Ishikawa (cell line): Measurements from ENCODE around the gene AP1AR.

Experiments
- CEBPB ChIP-seq: IDR thresholded peaks from 2 replicates; pipeline ENCODE4 v1.6.1; 2012
- CREB1 ChIP-seq: IDR thresholded peaks from 2 replicates; pipeline ENCODE4 v1.6.1; 2012; ENCODE audit warnings: low read depth
- EP300 ChIP-seq: IDR thresholded peaks from 2 replicates; pipeline ENCODE4 v1.6.1; 2012; ENCODE audit warnings: borderline replicate concordance
- FOXM1 ChIP-seq: IDR thresholded peaks from 2 replicates; pipeline ENCODE4 v1.6.1; 2012; ENCODE audit warnings: low read depth, borderline replicate concordance
- MAX ChIP-seq: IDR thresholded peaks from 2 replicates; pipeline ENCODE4 v1.6.1; 2012
- NFIC ChIP-seq: IDR thresholded peaks from 2 replicates; pipeline ENCODE4 v1.6.1; 2012
- RAD21 ChIP-seq: IDR thresholded peaks from 2 replicates; pipeline ENCODE4 v1.6.1; 2012; ENCODE audit warnings: low read depth
- TAF1 ChIP-seq: IDR thresholded peaks from 2 replicates; pipeline ENCODE4 v1.6.1; 2012; ENCODE audit warnings: low read depth, mild to moderate bottlenecking
- TCF12 ChIP-seq: IDR thresholded peaks from 2 replicates; pipeline ENCODE4 v1.6.1; 2012; ENCODE audit warnings: low read depth
- TEAD4 ChIP-seq: IDR thresholded peaks from 2 replicates; pipeline ENCODE4 v1.6.1; 2012
- YY1 ChIP-seq: IDR thresholded peaks from 2 replicates; pipeline ENCODE4 v1.6.1; 2012; ENCODE audit warnings: low read depth
- ZBTB7A ChIP-seq: IDR thresholded peaks from 2 replicates; pipeline ENCODE4 v1.6.1; 2012; ENCODE audit warnings: low read depth
- TF ChIP-seq, protein P1 (sequence below): IDR thresholded peaks from 2 replicates; pipeline ENCODE4 v1.6.1; 2012
- TF ChIP-seq, protein P2 (sequence below): IDR thresholded peaks from 2 replicates; pipeline ENCODE4 v1.6.1; 2012; ENCODE audit warnings: low read depth, mild to moderate bottlenecking

AP1AR gene

DNA sequence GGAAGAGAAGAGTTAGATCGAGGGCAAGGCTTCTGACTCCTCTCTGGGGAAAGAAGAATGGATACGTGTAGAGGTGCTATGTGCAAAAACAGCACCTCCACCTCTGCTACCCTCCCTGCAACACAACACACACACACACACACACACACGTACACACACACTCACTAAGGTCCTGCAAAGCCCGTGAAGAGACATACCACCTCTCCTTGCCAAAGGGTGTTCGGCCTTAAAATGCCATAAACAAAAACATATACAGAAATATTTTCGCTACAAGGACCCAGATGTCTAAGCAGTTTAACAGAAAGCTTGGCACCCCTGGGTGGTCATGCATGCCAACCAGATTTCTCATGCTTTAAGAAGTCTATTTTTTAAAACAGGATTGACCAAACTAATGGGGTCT is 52.6 kb downstream of the AP1AR start:
- no peak for TF ChIP-seq FOXM1
- no peak for TF ChIP-seq TAF1
- no peak for TF ChIP-seq MAX
- TF ChIP-seq, protein P1, sequence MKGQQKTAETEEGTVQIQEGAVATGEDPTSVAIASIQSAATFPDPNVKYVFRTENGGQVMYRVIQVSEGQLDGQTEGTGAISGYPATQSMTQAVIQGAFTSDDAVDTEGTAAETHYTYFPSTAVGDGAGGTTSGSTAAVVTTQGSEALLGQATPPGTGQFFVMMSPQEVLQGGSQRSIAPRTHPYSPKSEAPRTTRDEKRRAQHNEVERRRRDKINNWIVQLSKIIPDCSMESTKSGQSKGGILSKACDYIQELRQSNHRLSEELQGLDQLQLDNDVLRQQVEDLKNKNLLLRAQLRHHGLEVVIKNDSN, result no peak
- no peak for TF ChIP-seq TCF12
- no peak for TF ChIP-seq YY1
- TF ChIP-seq EP300, result no peak
- TF ChIP-seq RAD21, result no peak
- no peak for TF ChIP-seq ZBTB7A

GRCh38 chr4:112284662-112285411 is 53.2 kb downstream of the AP1AR start:
- TF ChIP-seq ZBTB7A, result peak; percentile 55; the same call in 1 of the 2 replicates
- TF ChIP-seq, protein P2, sequence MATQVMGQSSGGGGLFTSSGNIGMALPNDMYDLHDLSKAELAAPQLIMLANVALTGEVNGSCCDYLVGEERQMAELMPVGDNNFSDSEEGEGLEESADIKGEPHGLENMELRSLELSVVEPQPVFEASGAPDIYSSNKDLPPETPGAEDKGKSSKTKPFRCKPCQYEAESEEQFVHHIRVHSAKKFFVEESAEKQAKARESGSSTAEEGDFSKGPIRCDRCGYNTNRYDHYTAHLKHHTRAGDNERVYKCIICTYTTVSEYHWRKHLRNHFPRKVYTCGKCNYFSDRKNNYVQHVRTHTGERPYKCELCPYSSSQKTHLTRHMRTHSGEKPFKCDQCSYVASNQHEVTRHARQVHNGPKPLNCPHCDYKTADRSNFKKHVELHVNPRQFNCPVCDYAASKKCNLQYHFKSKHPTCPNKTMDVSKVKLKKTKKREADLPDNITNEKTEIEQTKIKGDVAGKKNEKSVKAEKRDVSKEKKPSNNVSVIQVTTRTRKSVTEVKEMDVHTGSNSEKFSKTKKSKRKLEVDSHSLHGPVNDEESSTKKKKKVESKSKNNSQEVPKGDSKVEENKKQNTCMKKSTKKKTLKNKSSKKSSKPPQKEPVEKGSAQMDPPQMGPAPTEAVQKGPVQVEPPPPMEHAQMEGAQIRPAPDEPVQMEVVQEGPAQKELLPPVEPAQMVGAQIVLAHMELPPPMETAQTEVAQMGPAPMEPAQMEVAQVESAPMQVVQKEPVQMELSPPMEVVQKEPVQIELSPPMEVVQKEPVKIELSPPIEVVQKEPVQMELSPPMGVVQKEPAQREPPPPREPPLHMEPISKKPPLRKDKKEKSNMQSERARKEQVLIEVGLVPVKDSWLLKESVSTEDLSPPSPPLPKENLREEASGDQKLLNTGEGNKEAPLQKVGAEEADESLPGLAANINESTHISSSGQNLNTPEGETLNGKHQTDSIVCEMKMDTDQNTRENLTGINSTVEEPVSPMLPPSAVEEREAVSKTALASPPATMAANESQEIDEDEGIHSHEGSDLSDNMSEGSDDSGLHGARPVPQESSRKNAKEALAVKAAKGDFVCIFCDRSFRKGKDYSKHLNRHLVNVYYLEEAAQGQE, result no peak

DNA sequence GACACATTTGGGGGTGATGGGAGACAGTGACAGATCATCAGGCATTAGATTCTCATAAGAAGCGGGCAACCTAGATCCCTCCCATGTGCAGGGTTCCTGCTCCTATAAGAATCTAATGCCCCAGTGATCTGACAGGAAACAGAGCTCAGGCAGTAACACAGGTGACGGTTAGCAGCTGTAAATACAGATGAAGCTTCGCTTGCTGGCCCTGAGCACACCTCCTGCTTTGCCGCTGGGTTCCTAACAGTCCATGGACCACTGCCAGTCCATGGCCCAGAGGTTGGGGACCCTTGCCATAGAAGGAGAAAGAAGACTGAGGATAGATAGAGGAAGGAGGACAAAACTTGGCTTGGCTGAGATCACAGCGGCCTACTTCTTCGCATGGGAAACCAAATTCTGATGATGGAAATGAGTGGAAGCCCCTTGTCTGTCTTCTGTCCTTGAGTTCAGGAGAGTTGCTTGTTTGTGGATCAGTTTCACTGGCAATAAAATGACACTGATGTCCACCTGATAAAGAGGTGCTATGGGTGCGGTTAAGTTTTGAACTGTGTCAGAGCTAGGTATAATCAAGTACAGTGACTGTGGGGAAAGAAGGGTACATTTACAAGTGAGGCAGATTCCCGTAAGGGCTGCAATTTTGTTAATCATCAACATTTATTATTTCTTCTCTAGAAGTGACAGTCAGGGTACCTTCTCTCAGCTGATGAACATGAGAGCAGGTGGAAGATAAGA is 55.8 kb downstream of the AP1AR start:
- TF ChIP-seq TAF1 (no peak), RAD21 (no peak), YY1 (no peak), FOXM1 (no peak), MAX (no peak), EP300 (no peak), TEAD4 (no peak)
- TF ChIP-seq, protein P2, result no peak
- TF ChIP-seq, protein P1, result no peak

GRCh38 chr4:112288455-112288854 is 56.9 kb downstream of the AP1AR start:
- TF ChIP-seq MAX (no peak), CREB1 (no peak), TEAD4 (no peak), FOXM1 (no peak), RAD21 (no peak), CEBPB (no peak), EP300 (no peak), NFIC (no peak)
- TF ChIP-seq, protein P2, result no peak
- TF ChIP-seq, protein P1, result no peak
